Neural cell (in vitro differentiated cells): ENCODE measurements around the gene NSMF.

Source experiments
- CTCF ChIP-seq: fragments of 450-650 bp; IDR thresholded peaks from 2 replicates; pipeline ENCODE4 v1.5.1; 2014; ENCODE audit warnings: antibody characterized with exemption, mild to moderate bottlenecking, moderate library complexity; ENCODE audit not compliant: poor library complexity, severe bottlenecking
- EP300 ChIP-seq: fragments of 450-650 bp; conservative IDR thresholded peaks from 2 replicates; pipeline ENCODE4 v1.6.1; 2014; ENCODE audit warnings: antibody characterized with exemption, mild to moderate bottlenecking, moderate library complexity; ENCODE audit not compliant: poor library complexity, severe bottlenecking
- EZH2 ChIP-seq: fragments of 200-600, 300-800 bp; shearing (Covaris generic), sonication (generic); IDR thresholded peaks from 2 replicates; pipeline ENCODE4 v1.6.1; 2014; ENCODE audit warnings: antibody characterized with exemption, low read length, borderline replicate concordance, mild to moderate bottlenecking; ENCODE audit not compliant: insufficient read depth, poor library complexity, severe bottlenecking
- POLR2AphosphoS5 ChIP-seq: IDR thresholded peaks from 2 replicates; pipeline ENCODE4 v1.6.1; 2012
- SMC3 ChIP-seq: fragments of 450-650 bp; conservative IDR thresholded peaks from 2 replicates; pipeline ENCODE4 v1.6.1; 2014; ENCODE audit warnings: antibody characterized with exemption, mild to moderate bottlenecking, moderate library complexity; ENCODE audit not compliant: poor library complexity

DNA sequence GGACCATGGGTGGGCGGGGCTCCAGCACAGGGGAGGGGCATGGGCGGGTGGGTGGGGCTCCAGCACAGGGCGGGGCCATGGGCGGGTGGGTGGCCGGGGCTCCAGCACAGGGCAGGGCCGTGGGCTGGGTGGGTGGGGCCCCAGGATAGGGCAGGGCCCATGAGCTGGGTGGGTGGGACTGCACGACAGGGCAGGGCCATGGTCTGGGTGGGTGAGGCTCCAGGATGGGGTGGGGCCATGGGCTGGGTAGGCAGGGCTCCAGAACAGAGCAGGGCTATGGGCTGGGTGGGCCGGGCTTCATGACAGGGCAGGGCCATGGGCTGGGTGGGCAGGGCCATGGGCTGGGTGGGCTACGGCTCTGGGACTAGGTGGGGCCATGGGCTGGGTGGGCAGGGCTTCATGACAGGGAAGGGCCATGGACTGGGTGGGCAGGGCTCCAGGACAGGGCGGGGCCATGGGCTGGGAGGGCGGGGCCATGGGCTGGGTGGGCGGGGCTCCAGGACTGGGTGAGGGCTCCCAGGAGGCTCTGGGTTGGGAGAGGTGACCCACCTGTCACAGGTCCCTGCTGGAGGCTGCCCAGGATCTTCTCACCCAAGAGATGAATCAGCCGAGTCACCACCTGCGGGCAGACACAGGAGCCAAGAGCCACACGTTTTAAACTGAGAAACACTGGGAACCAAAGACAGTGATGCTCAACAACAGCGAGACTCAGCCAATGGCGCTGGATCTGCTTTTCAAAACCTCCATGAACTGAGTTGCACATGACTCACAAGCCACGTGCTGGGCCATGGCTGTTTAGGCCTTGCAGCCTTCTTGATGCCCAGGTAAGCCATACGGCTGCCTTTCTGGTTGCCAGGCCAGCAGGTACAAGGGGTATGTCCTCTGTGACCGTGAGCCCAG, 33.6 kb upstream of the NSMF start:
- no peak for TF ChIP-seq CTCF
- no peak for TF ChIP-seq POLR2AphosphoS5
- no peak for TF ChIP-seq EZH2
- TF ChIP-seq EP300, result no peak
- no peak for TF ChIP-seq SMC3
